GM19324 (cell line): Measurements from ENCODE around the gene TDP1.

Source experiments
- ATAC-seq: cut with Tn5 transposase; IDR thresholded peaks from one replicate; pipeline ENCODE4 v1.9.1; 2021; ENCODE audit warnings: mild to moderate bottlenecking, moderate library complexity; ENCODE audit not compliant: unreplicated experiment, low FRiP score

TDP1 gene

GRCh38 chr14:89936654-89937185 is 19.0 kb upstream of the TDP1 start:
- ATAC-seq = no peak

- no peak for ATAC-seq
Measured at GRCh38 chr14:89941830-89942377, 13.8 kb upstream of the TDP1 start.

GRCh38 chr14:89947344-89947743 is 8.4 kb upstream of the TDP1 start:
- ATAC-seq = no peak

GRCh38 chr14:89952576-89952975 is 3.2 kb upstream of the TDP1 start:
- ATAC-seq = no peak

- no peak for ATAC-seq
Measured at GRCh38 chr14:89953602-89954001, 2.1 kb upstream of the TDP1 start.

- peak; percentile 83 for ATAC-seq
Measured at GRCh38 chr14:89954070-89955021, 1.4 kb upstream of the TDP1 start, which contains the start of gene EFCAB11. EFCAB11 (minus strand) TSS chr14:89954730; CDS start chr14:89954660, 70 bp downstream.

GRCh38 chr14:89955022-89955744 is 544 bp upstream of the TDP1 start:
- peak; percentile 25 for ATAC-seq

GRCh38 chr14:89956661-89957009 is 908 bp downstream of the TDP1 start:
- ATAC-seq = no peak

GRCh38 chr14:89957376-89957775 is 1.6 kb downstream of the TDP1 start:
- ATAC-seq = no peak

- ATAC-seq = no peak
Measured at GRCh38 chr14:89957791-89958190, 2.1 kb downstream of the TDP1 start.

- no peak for ATAC-seq
Measured at GRCh38 chr14:89958966-89959365, 3.2 kb downstream of the TDP1 start.

GRCh38 chr14:89959853-89960445 is 4.2 kb downstream of the TDP1 start:
- no peak for ATAC-seq

GRCh38 chr14:89960914-89961313 is 5.2 kb downstream of the TDP1 start:
- no peak for ATAC-seq

- no peak for ATAC-seq
Measured at GRCh38 chr14:89963288-89963978, 7.7 kb downstream of the TDP1 start.

GRCh38 chr14:89965839-89966238 is 10.1 kb downstream of the TDP1 start:
- no peak for ATAC-seq

GRCh38 chr14:89973234-89973823 is 17.6 kb downstream of the TDP1 start:
- no peak for ATAC-seq

GRCh38 chr14:89977668-89978067 is 21.9 kb downstream of the TDP1 start:
- ATAC-seq = no peak

GRCh38 chr14:89978656-89979055 is 22.9 kb downstream of the TDP1 start:
- ATAC-seq = no peak

GRCh38 chr14:89983375-89983774 is 27.6 kb downstream of the TDP1 start:
- ATAC-seq = peak; percentile 50
